WTC11 (cell line): ENCODE measurements around the gene KIF21A. TPM values are rescaled to one million over a fixed set of nuclear protein-coding genes. Genes with fewer than 3 reads are reported as not detected.

Experiments used
- ATAC-seq: fragments of 200-7000 bp; cut with Tn5 transposase; 2 replicates; pipeline ENCODE4 v1.10.0; 2021; ENCODE audit warnings: mild to moderate bottlenecking, moderate library complexity
- CTCF ChIA-PET: fragments of 300-600 bp; sonication (Branson Sonifier 250); formaldehyde crosslinking; loops from one replicate; lab custom pipeline; 2021; ENCODE audit warnings: antibody characterized with exemption; lab: Charles Lee
- POLR2A ChIA-PET: fragments of 350-600 bp; sonication (Branson Sonifier 250); formaldehyde crosslinking; loops from one replicate; lab custom pipeline; 2021; ENCODE audit warnings: antibody characterized with exemption; lab: Charles Lee
- DNase-seq: peaks from one replicate; pipeline ENCODE4 v3.0.0; 2021; ENCODE audit warnings: low spot score
- H3K27ac Mint-ChIP-seq: 2 replicates; pipeline ENCODE4 v1.8.0; 2021; ENCODE audit warnings: mixed read lengths
- H3K27me3 Mint-ChIP-seq: 2 replicates; pipeline ENCODE4 v1.8.0; 2021; ENCODE audit warnings: low read depth, mild to moderate bottlenecking, moderate library complexity, mixed read lengths
- H3K36me3 Mint-ChIP-seq: 2 replicates; pipeline ENCODE4 v1.8.0; 2021; ENCODE audit warnings: mixed read lengths
- H3K4me1 Mint-ChIP-seq: 2 replicates; pipeline ENCODE4 v1.8.0; 2022; ENCODE audit warnings: mixed read lengths
- H3K4me3 Mint-ChIP-seq: 2 replicates; pipeline ENCODE4 v1.8.0; 2021; ENCODE audit warnings: mild to moderate bottlenecking, moderate library complexity, mixed read lengths
- H3K9me3 Mint-ChIP-seq: 2 replicates; pipeline ENCODE4 v1.8.0; 2021; ENCODE audit warnings: mixed read lengths
- CTCF ChIP-seq: fragments of 200-600 bp; IDR thresholded peaks from 2 replicates; pipeline ENCODE4 v1.8.0; 2022; ENCODE audit warnings: antibody characterized with exemption
- JUN ChIP-seq: sonication (generic); formaldehyde crosslinking; IDR thresholded peaks from 2 replicates; pipeline ENCODE4 v1.8.0; 2023; ENCODE audit warnings: mild to moderate bottlenecking, missing genetic modification reagents
- KAT7 ChIP-seq: sonication (generic); formaldehyde crosslinking; IDR thresholded peaks from 2 replicates; pipeline ENCODE4 v1.8.1; 2023; ENCODE audit warnings: missing genetic modification reagents, mild to moderate bottlenecking, borderline replicate concordance
- NFYB ChIP-seq: sonication (generic); formaldehyde crosslinking; conservative IDR thresholded peaks from 2 replicates; pipeline ENCODE4 v1.8.0; 2022; ENCODE audit warnings: low read depth, missing genetic modification reagents
- NR1H2 ChIP-seq: sonication (generic); formaldehyde crosslinking; IDR thresholded peaks from 2 replicates; pipeline ENCODE4 v1.9.0; 2021; ENCODE audit warnings: mild to moderate bottlenecking, moderate library complexity, missing genetic modification reagents
- PREB ChIP-seq: sonication (generic); formaldehyde crosslinking; IDR thresholded peaks from 2 replicates; pipeline ENCODE4 v1.8.1; 2022; ENCODE audit warnings: mild to moderate bottlenecking, missing genetic modification reagents, moderate library complexity, borderline replicate concordance
- RORB ChIP-seq: fragments of 250-450 bp; sonication (Bioruptor Pico); IDR thresholded peaks from 2 replicates; pipeline ENCODE4 v1.9.0; 2021; ENCODE audit warnings: mild to moderate bottlenecking
- SMAD4 ChIP-seq: sonication (generic); formaldehyde crosslinking; IDR thresholded peaks from 2 replicates; pipeline ENCODE4 v1.8.0; 2022; ENCODE audit warnings: mild to moderate bottlenecking, missing genetic modification reagents
- SOX15 ChIP-seq: fragments of 250-450 bp; sonication (Bioruptor Pico); IDR thresholded peaks from 2 replicates; pipeline ENCODE4 v1.9.0; 2021; ENCODE audit warnings: mild to moderate bottlenecking
- SP1 ChIP-seq: sonication (generic); formaldehyde crosslinking; conservative IDR thresholded peaks from 2 replicates; pipeline ENCODE4 v1.8.1; 2022; ENCODE audit warnings: missing genetic modification reagents
- STAT6 ChIP-seq: sonication (generic); formaldehyde crosslinking; conservative IDR thresholded peaks from 2 replicates; pipeline ENCODE4 v1.8.1; 2023; ENCODE audit warnings: mild to moderate bottlenecking, low read depth, missing genetic modification reagents, moderate library complexity
- ZNF263 ChIP-seq: sonication (generic); formaldehyde crosslinking; IDR thresholded peaks from 2 replicates; pipeline ENCODE4 v1.8.1; 2022; ENCODE audit warnings: low read depth, mild to moderate bottlenecking, moderate library complexity, missing genetic modification reagents
- ZNF425 ChIP-seq: fragments of 250-450 bp; sonication (Bioruptor Pico); conservative IDR thresholded peaks from 2 replicates; pipeline ENCODE4 v1.9.0; 2021; ENCODE audit warnings: mild to moderate bottlenecking
- total RNA-seq: library from RNA; stranded (reverse); gene quantifications from 3 replicates; pipeline ENCODE4 v1.2.3, GENCODE V29; 2021

KIF21A gene
- total RNA-seq, 1 experiment from 2014 or later = 34.7 TPM

DNA sequence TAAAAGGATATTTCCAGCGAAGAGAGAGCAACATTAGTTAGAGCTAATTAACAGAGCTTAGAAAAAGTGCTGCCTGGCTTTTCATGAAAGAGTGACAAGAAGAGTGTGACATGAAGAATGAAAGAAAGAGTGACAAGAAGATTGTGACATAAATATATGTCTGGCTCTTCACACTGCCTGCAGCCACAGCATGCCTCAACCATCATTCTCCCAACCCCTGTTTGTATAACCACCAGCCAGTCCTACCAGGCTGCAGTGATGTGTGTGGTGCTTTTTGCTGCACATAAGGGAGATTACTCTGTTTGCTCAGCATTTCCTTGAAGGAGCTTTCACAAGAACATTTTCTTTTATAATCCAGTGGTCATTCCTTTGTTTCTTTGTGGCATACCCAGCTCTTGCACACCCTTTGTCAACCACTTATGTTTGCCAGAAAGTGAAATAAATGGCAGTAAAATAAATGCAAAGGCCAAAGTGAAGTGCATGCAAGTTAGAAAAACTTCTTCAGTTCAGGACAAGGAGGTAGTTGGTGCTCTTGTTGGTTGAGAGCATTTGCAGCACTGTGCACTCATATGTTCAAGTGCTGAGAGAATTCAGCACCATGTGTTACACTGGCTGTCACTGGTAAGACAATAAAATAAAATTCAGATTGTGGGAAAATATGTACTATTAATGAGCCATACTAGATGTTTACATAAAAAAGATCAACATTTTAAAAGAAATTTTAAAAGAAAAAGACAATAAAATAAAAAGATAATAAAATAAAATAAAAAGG is 50.6 kb downstream of the KIF21A start:
- ChIA-PET POLR2A (no interaction called here), CTCF (interaction anchor here (3.0 kb wide), 1 partner anchor 17 kb away, joined by 18 read pairs; no protein-coding TSS in a partner anchor)
- DNase-seq = no peak
- no peak overlapping the region for H3K4me3 Mint-ChIP-seq
- peaks cover 72% of the 10 kb centered on the region for H3K4me1 Mint-ChIP-seq
- no peak for ATAC-seq
- no peak for TF ChIP-seq SOX15 (CRISPR knock-in tag)
- no peak for TF ChIP-seq KAT7 (CRISPR knock-in tag)
- TF ChIP-seq ZNF425 (CRISPR knock-in tag) = no peak
- no peak for TF ChIP-seq SP1 (CRISPR knock-in tag)
- TF ChIP-seq STAT6 (CRISPR knock-in tag) = no peak
- TF ChIP-seq JUN (CRISPR knock-in tag) = no peak
- peak overlapping the region; percentile 71 for H3K27ac Mint-ChIP-seq
- H3K9me3 Mint-ChIP-seq = peaks cover 3% of the 10 kb centered on the region; the same call in 1 of the 2 replicates
- H3K36me3 Mint-ChIP-seq = peaks cover 3% of the 10 kb centered on the region; the same call in 1 of the 2 replicates
- no peaks in the 10 kb centered on the region; the same call in 1 of the 2 replicates for H3K27me3 Mint-ChIP-seq

- Mint-ChIP-seq H3K36me3 (peaks cover 3% of the 10 kb centered on the region; the same call in 1 of the 2 replicates), H3K4me1 (peaks cover 66% of the 10 kb centered on the region), H3K27me3 (no peaks in the 10 kb centered on the region; the same call in 1 of the 2 replicates), H3K27ac (no peak overlapping the region), H3K4me3 (no peak overlapping the region), H3K9me3 (peaks cover 3% of the 10 kb centered on the region; the same call in 1 of the 2 replicates)
- ATAC-seq (no peak), DNase-seq (no peak)
- ChIA-PET CTCF (no interaction called here), POLR2A (no interaction called here)
- TF ChIP-seq PREB (no peak), SMAD4 (CRISPR knock-in tag) (no peak), CTCF (no peak), RORB (CRISPR knock-in tag) (no peak), NR1H2 (no peak), ZNF425 (CRISPR knock-in tag) (no peak), NFYB (CRISPR knock-in tag) (no peak), ZNF263 (CRISPR knock-in tag) (no peak)
Measured at GRCh38 chr12:39390752-39391151, 52.2 kb downstream of the KIF21A start.
